ENCODE data around the gene ARNT2.
A peak's percentile ranks its signal among the peaks of the same experiment; 100 is the strongest.

ARNT2 gene

GRCh38 chr15:80411788-80412288, 7.7 kb downstream of the ARNT2 start:
- no peak for DNase-seq

DNA sequence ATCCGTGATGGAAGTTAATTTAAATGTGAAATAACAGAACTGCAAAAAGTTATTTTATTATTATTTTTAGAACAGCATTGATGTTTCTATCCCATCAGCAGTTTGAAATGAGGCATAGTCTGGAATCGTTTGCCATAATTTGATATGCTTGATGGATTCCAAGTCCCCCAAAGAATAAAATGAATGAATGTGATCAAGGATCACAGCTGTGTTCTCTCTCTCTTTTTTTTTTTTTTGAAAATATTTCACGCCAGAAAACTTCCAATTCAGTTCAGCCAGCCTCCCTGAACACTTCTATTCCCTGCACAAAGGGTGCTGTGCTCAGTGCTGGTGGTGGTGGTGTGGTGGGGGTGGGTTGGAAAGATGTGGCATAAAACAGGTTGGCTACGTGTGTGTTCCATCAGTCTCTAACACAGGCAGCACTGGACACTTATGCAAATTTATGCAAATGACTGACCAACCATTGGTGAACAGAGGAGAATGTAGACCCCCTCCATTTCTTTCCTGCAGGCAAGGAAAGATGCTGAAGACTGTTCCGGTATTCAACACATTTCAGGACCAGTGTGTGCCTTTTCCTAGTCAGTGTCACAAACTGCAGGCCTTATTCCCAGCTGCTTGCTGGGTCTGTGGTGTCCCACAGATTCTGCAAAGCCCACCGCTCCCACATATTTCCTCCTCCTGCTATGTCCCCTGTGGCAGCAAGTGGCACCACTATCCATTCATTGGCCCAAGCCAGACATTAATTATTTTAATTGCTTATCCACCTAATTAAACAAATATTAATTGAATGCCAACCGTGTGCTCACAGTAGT, 10.6 kb downstream of the ARNT2 start:
- DNase-seq = no peak

- no peak for DNase-seq
Measured at GRCh38 chr15:80415358-80415670, 11.1 kb downstream of the ARNT2 start.

DNA sequence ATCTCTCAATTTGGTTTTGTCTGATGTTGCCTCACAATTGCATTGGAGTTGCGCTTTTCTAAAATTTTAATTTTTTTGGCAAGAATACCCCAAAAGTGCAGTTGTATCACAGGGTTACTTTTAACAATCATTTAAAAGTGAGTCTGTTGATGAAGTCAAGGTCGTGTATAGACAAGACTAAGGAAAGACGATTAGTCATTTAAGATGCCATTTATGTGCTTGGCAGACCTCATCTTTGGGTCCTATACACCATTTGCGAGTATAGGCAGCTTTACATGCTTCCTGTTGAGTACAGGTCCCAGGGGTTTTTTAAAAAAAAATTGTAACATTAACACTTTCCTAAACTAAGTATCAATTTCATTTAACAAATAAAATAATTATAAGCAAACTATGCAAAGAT, 12.5 kb downstream of the ARNT2 start:
- DNase-seq = no peak

- DNase-seq = peak; percentile 25 to 41
Measured at GRCh38 chr15:80418892-80419537, 14.8 kb downstream of the ARNT2 start.

GRCh38 chr15:80419546-80419945, 15.4 kb downstream of the ARNT2 start:
- DNase-seq = no peak

- DNase-seq = no peak
Measured at GRCh38 chr15:80420658-80421057, 16.5 kb downstream of the ARNT2 start.

DNA sequence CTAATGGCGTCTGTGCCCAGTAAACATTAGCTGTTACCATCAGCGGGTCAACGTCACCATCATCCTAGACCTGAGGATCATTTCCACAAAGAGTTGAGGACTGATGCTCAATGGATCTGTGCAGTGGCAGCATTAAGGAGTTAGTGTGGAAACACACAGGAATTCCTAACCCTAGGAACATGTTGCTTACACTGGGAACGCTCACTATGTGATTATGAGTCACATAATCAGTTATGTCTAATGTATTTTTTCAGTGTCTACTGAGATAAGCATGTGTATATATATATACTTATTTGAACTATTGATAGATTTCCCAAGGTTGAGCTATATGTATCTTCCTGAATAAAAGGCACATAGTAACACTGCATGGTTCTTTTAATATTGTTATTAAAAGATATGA, 19.0 kb downstream of the ARNT2 start:
- DNase-seq = no peak

DNA sequence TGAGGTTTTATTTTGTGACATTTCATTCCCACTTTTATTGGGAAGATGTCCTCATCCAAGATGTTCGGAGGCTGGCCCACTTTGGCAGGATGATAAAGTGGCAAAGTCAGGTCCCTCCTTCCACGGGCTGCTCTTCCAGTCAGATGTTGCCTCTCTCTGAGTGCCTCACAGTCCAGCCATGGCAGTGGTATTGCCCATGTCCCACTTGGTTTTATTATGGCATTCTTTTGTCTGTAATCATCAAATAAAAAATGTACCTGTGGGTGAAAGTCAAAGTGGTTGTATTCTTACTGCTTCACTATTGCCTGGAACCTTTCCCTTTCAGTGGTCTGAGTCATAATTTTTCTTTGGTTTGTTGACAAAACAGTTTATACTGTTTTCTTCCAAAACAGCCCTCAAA, 20.2 kb downstream of the ARNT2 start:
- no peak for DNase-seq

DNA sequence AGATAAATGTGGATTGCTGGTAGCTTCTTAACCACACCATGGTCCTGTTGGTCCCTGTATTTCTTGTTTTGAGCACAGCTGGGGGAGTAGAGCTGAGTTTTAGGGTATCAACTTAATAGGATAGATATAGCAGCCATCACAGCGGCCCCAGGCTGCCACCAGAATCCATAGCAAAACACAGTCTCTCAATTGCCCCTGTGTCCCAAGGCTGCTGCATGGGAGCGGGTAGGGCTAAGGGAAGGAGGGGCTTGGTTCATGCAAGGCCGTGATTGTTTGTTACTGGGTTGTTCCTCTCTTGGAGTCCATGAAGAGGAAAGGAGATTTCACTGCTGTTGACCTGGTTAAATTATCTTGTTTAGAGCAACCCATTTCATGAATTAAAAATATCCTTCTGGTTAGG, 22.1 kb downstream of the ARNT2 start:
- no peak for DNase-seq

- DNase-seq = no peak
Measured at GRCh38 chr15:80429964-80430363, 25.8 kb downstream of the ARNT2 start.

DNA sequence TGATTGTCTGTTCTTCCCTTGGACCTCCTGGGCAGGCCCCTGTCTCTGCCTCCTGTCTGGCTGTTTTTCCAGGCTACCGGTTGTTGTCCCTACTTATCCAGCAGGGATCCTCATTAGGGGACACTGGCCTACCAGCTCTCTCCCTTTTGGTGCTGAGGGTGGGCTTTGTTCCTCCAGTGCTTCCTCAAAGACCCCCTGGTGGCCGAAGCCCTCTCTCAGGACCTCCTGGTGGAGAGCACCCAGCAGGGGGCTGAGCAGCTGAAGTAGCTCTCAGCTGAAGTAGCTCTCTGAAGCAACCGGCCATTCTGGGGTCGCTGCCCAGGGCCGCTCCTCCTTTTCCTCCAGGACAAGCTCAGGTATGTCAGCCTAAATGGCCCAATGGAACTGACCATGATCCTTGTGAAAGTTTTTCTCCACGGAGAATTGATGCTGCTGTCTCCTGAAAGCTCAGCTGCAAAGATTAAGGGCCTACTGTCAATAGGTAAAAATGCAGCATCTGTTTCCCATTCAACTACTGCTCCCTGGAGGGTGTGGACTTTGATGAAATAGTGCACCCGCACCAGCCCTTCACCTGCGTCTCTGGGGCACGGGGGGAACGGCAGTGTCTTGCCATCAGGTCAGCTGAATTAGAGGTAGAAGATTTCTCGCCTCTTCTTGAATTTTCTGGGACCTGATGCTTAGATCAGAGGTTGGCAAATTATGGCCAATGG, 27.6 kb downstream of the ARNT2 start:
- no peak for DNase-seq

DNA sequence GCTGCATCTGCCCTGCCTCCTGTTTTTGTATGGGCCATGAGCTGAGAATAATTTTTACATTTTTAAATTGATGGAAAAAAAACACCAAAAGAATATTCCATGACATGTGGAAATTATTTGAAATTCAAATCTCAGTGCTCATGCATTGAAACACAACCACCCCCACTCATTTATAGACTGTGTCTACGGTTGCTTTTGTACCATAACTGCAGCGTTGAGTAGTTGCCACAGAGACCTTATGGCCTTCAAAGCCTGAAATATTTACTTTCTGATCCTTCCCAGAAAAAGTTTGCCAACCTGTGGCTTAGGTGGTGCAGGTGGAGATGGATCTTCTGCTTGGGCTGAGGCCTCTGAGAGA, 28.1 kb downstream of the ARNT2 start:
- DNase-seq = no peak

DNA sequence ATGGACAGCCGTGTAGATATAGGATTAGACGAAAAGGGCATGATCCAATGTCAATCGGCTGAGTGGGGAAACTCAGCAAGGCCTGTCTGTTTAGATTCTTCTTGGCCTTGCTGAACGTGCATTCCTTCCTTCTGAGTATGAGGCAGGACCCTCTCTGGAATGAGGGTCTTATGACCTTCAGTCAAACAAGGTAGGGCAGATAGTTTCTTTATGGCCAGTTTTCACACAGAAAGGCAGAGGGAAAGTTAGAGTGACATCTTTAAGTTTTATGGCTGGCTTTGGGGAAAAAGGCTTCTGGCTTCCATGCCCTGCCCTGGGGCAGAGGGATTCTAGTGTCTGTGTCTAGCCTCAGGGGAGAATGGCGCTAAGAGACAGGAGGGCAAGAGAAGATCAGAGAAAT, 29.7 kb downstream of the ARNT2 start:
- DNase-seq = no peak

DNA sequence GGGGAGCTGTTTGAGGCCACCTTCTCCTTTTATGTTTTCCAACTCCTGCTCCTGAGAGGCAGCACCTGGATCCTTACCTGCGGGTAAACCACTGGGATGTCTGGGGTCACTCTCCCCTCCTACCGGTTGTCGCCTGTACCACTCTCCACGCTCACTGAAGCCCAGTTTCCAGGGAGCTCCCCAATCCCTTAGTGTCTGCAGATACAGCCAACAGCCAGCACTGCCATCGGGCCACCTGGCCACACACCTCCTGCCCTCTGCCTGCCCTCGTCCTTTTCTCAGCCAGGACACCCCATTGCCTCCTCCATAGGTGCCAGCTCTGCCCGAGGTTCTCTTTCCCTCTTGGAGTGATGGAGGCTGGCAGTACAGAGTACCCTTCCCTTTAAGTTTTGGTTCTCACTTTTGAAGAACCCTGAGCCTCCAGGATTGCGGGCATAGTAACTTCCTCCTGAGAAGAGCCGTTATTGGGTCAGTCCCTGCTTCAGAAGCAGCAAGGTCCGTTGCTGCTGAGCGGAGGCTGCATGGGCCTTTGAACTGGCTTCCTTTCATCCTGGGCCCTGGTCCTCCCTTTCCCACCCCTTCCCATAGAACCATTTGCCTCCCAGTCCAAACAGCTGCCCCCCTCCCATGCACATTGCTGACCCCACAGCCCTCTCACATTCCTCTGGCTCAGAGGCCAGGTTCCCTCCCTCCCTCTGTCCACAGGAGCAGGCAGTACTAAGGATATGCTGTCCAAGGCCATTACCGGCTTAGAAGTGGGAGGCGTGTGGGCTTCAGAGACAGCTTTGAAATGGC, 30.9 kb downstream of the ARNT2 start:
- DNase-seq = no peak

GRCh38 chr15:80436511-80437307, 32.5 kb downstream of the ARNT2 start:
- DNase-seq = no peak

DNA sequence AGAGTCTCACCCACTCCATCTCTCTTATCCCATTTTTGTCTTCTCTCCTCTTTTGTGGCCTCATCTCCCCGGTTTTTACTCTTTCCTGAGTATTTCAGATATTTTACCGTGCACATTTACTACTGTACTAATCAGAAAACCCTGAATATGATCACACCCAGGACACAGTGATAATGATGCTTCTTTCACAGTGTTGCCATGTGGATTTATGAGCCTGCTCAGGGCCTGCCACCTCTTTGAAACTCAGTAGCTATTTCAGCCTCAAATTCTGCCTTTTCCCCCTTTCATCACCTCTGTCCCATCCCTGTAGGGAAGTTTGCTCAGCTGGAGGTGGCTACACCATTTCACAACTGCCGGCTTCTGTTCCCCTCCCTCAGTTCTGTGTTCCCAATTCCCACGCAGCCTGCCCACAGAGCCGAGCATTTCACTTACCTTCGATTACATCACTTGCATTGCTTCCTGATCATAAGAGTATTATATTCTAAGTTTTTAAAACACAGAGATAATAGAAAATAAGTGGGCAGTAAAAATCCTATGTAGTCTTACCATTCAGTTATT, 33.2 kb downstream of the ARNT2 start:
- no peak for DNase-seq

DNA sequence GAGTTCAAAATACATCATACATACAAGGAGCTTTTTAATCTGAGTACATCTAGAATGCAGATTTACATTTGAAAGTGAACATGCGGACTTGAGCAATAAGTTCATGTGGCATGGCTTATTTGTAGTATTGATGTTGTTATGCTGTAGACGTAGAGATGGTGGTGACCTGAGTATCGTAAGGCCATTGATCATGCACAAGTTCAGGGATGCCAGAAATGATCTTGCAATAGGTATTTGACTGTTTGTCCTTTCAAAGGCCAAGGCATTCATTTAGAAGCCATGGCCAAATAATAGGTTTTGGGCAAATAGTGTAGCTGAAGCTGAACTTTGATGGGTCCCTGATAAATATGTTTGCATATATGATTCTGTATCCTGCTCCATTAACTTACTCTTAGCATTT, 35.0 kb downstream of the ARNT2 start:
- no peak for DNase-seq

GRCh38 chr15:80440024-80440423, 35.8 kb downstream of the ARNT2 start:
- no peak for DNase-seq

DNA sequence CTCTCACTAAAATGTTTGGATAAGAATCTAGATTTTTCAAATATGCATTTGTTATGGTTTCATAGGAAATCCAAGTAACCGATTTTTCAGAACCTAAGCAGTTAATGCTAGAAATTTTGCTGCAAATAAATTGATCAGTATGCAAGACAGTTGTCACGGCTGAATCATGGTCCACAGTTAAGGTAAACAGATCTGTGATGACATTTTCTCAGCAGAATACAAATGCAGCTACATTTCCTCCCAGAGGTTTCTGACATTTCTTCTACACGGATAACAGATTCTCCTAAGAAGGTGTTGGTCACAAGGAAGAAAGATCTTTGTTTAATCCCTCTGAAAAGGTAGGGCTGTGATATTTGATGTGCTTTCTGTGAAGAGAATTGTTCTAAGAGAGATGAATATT, 36.9 kb downstream of the ARNT2 start:
- DNase-seq = no peak

DNA sequence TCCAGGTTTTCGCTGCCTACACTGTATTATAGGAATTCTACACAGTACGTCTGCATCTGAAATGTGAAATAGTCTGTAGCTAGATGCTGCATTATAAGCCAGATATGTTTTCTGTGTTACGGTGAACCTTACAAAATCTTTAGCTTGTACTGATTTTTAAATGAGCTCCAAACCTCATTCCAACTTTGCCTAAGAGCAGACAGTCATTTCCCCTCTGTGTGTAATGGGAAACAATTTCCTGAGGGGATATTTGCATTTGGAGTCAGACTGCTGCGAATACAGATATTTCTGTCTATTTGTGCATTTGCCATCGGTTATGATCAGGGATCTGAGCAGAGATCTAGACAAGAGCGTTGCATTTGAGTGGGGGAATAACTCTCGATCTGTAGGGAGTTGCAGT, 37.5 kb downstream of the ARNT2 start:
- no peak for DNase-seq
